Measurements from ENCODE around the gene EMP3. TPM values are rescaled to one million over a fixed set of nuclear protein-coding genes. Genes with fewer than 3 reads are reported as not detected.

Gene EMP3
- total and polyA plus RNA-seq, 9 of the 15 experiments (the other 6 are each of a cell fraction or from before 2014, with no cell fraction given), result 123 to 386 (median 296) TPM

DNA sequence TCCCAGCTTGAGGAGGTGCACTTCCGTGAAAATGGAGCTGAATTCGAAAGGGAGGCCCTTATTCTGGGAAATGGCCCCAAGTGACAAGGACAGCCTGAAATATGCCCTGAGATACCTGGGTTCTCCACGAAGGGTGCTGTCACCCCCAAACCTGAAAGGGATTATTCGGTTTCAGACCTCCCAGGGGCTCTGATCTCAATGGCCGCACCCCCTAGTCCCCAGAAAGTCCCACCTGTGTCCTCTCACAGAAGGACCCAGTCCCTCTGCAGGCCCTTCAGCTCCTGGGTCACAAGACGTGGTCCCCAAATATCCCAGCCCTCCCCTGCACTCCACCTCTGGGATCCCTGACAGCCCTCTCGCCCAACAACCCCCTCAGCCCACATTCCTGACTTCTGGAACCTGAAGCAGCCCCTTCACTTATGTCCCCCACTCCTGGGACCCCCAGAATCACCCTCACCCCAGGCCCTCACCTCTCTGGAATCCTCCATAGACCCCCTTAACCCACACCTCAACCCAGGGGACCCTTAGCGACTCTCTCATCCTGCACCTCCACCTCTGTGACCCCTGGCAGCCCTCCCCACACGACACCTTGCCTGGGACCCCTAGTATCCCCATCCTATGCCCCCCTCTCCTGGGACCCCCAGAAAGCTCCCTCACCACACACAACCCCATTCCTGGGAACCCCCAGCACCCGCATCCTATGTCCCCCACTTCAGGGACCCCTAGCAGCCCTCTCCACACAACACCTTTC, 39.4 kb downstream of the EMP3 start (continued):
- TF ChIP-seq, protein P1, sequence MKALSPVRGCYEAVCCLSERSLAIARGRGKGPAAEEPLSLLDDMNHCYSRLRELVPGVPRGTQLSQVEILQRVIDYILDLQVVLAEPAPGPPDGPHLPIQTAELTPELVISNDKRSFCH (CRISPR knock-in tag; IDR thresholded peaks at IDR 0.05), result no peak
- TF ChIP-seq, protein P1 (tag; IDR thresholded peaks at IDR 0.05), result 0 out of 2 replicates have a peak, but pooled peaks have one; percentile 54
- TF ChIP-seq PHF8 (IDR thresholded peaks at IDR 0.05; ENCODE audit: borderline replicate concordance, low read length), result 0 out of 2 replicates have a peak, but pooled peaks have one; percentile 33
- TF ChIP-seq BRD9 (IDR thresholded peaks at IDR 0.05; ENCODE audit: low read depth, partially characterized antibody), result peak; percentile 37
- peak; percentile 42; the same call in 1 of the 2 replicates for TF ChIP-seq TOE1 (IDR thresholded peaks at IDR 0.05; ENCODE audit: borderline replicate concordance)
- TF ChIP-seq TOE1 (CRISPR knock-in tag; IDR thresholded peaks at IDR 0.05; ENCODE audit: borderline replicate concordance, low read depth), result no peak
- TF ChIP-seq RUNX1 (IDR thresholded peaks at IDR 0.05; ENCODE audit: low read depth), result peak; percentile 35; the same call in 1 of the 2 replicates
- TF ChIP-seq, protein P2, sequence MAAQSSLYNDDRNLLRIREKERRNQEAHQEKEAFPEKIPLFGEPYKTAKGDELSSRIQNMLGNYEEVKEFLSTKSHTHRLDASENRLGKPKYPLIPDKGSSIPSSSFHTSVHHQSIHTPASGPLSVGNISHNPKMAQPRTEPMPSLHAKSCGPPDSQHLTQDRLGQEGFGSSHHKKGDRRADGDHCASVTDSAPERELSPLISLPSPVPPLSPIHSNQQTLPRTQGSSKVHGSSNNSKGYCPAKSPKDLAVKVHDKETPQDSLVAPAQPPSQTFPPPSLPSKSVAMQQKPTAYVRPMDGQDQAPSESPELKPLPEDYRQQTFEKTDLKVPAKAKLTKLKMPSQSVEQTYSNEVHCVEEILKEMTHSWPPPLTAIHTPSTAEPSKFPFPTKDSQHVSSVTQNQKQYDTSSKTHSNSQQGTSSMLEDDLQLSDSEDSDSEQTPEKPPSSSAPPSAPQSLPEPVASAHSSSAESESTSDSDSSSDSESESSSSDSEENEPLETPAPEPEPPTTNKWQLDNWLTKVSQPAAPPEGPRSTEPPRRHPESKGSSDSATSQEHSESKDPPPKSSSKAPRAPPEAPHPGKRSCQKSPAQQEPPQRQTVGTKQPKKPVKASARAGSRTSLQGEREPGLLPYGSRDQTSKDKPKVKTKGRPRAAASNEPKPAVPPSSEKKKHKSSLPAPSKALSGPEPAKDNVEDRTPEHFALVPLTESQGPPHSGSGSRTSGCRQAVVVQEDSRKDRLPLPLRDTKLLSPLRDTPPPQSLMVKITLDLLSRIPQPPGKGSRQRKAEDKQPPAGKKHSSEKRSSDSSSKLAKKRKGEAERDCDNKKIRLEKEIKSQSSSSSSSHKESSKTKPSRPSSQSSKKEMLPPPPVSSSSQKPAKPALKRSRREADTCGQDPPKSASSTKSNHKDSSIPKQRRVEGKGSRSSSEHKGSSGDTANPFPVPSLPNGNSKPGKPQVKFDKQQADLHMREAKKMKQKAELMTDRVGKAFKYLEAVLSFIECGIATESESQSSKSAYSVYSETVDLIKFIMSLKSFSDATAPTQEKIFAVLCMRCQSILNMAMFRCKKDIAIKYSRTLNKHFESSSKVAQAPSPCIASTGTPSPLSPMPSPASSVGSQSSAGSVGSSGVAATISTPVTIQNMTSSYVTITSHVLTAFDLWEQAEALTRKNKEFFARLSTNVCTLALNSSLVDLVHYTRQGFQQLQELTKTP (IDR thresholded peaks at IDR 0.05; ENCODE audit: low read depth in 1 of 2, partially characterized antibody in 2 of 2), result peak; percentile 29 to 92
- TF ChIP-seq MTA3 (IDR thresholded peaks at IDR 0.05; ENCODE audit: borderline replicate concordance), result no peak
- TF ChIP-seq SP1 (CRISPR knock-in tag; IDR thresholded peaks at IDR 0.05), result no peak
- TF ChIP-seq ZNF232 (CRISPR knock-in tag; IDR thresholded peaks at IDR 0.05), result no peak

Measured in K562 (cell line).